ENCODE data around the gene NOM1. TPM values are rescaled to one million over a fixed set of nuclear protein-coding genes. Genes with fewer than 3 reads are reported as not detected.

Gene NOM1, protein sequence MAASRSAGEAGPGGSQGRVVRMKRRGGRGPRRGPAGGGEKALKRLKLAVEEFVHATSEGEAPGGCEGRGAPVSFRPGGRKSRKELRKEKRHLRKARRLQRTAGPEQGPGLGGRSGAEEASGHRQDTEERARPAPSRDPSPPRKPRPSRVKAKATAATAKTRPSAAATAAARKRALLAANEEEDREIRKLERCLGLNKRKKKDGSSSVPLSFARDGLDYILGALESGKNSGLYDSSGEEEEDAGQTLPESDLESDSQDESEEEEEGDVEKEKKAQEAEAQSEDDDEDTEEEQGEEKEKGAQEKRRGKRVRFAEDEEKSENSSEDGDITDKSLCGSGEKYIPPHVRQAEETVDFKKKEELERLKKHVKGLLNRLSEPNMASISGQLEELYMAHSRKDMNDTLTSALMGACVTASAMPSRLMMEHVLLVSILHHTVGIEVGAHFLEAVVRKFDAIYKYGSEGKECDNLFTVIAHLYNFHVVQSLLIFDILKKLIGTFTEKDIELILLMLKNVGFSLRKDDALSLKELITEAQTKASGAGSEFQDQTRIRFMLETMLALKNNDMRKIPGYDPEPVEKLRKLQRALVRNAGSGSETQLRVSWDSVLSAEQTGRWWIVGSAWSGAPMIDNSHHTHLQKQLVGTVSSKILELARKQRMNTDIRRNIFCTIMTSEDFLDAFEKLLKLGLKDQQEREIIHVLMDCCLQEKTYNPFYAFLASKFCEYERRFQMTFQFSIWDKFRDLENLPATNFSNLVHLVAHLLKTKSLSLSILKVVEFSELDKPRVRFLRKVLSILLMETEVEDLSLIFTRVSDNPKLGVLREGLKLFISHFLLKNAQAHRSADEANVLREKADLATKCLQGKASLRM
- 9.6 and 10.6 TPM in 2 replicates for total RNA-seq

DNA sequence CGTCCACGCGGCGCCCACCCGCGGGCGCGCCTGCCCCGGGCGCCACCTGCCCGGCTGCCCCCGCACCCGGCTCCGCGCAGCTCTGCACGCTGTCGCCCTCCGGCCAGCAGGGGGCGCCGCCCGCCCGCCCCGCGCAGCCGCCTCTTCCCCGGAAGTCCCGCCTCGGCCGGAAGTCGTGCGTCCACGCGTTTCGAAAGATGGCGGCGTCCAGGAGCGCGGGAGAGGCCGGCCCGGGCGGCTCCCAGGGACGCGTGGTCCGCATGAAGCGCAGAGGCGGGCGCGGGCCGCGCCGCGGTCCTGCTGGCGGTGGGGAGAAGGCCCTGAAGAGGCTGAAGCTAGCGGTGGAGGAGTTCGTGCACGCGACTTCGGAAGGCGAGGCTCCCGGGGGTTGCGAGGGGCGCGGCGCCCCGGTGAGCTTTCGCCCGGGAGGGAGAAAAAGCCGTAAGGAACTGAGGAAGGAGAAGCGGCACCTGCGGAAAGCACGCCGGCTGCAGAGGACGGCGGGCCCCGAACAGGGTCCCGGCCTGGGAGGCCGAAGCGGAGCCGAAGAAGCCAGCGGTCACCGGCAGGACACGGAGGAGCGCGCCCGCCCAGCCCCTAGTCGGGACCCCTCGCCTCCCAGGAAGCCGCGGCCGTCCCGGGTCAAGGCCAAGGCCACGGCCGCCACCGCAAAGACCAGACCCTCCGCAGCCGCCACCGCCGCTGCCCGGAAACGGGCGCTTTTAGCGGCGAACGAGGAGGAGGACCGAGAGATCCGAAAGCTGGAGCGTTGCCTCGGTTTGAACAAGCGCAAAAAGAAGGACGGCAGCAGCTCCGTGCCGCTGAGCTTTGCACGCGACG is at the start of gene NOM1:
Gene NOM1, plus strand, starts transcription at position 172 of the 840 bp plus-strand sequence. Its CDS starts 26 bp downstream, at position 198.

DNA sequence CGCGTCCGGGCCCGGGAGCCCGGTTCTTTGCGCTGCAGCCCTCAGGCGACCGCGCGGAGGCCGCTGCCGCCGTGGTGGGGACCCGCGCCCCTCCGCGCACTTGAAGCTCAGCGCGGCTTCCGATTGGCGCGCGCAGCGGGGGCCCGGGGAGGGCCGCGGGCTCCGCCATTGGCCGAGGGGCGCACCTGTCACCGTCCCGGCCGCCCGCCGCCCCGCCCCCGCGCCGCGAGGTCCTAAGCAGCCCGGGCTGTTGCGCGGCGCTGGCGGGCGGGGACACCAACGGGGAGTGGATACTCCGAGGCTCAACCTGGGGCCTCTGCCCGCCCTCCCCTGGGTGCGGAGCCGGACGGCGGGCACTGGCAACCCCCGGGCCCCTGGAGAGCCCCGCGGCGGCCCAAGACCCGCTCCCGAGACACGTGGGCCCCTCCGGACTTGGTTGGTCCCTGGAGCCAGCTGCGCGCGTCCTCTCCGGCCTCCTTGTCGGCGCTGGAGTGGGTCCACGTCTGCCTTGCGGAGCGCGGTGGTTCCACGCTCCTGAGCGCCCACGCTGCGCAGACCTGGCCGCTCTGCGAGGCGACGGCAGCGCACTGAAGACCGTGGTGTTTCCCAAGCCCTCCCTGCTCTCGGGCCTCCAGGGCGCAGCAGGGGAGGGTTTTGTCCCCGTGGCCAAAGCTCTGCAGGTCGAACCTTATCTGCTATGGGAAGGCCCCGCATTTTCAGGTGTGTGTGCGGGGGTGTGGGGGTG is 61.2 kb downstream of the NOM1 start, which contains the start of gene MNX1:
Gene MNX1, minus strand, starts transcription at position 76 of the 745 bp plus-strand sequence. CDS start 313 bp downstream, outside the sequence.

Other genes starting within 250 kb of the NOM1 start
- gene LMBR1, start 56.5 kb upstream of the NOM1 start, total RNA-seq: 24.8 and 45.1 TPM in 2 replicates
- not detected in 2 replicates for gene MNX1, start 61.0 kb downstream of the NOM1 start, total RNA-seq
- gene UBE3C, start 189.2 kb downstream of the NOM1 start, total RNA-seq: 36.0 and 59.7 TPM in 2 replicates